H9 (cell line): ENCODE results near the gene HRC. TPM values are rescaled to one million over a fixed set of nuclear protein-coding genes. Genes with fewer than 3 reads are reported as not detected.

Source experiments
- DNase-seq: peaks from one replicate; pipeline ENCODE4 v3.0.0-alpha.2; 2017
- H2AFZ ChIP-seq: one replicate; pipeline ENCODE4 v1.6.1; 2013; ENCODE audit warnings: mild to moderate bottlenecking, low read length, control low read depth, moderate library complexity
- H2AK5ac ChIP-seq: 2 replicates; pipeline ENCODE4 v1.6.1; 2013; ENCODE audit warnings: low read length, control low read depth, mixed read lengths; ENCODE audit not compliant: insufficient read length
- H2BK120ac ChIP-seq: one replicate; pipeline ENCODE4 v1.6.1; 2013; ENCODE audit warnings: low read depth, mild to moderate bottlenecking, low read length, control low read depth, inconsistent platforms; ENCODE audit not compliant: poor library complexity, severe bottlenecking
- H2BK12ac ChIP-seq: 2 replicates; pipeline ENCODE4 v1.6.1; 2013; ENCODE audit warnings: low read length, control low read depth, mixed read lengths, low read depth; ENCODE audit not compliant: insufficient read length
- H2BK15ac ChIP-seq: 2 replicates; pipeline ENCODE4 v1.6.1; 2013; ENCODE audit warnings: low read depth, low read length, control low read depth
- H2BK20ac ChIP-seq: one replicate; pipeline ENCODE4 v1.6.1; 2013; ENCODE audit warnings: low read depth, mild to moderate bottlenecking, low read length, control low read depth, inconsistent platforms; ENCODE audit not compliant: poor library complexity, severe bottlenecking
- H2BK5ac ChIP-seq: 2 replicates; pipeline ENCODE4 v1.6.1; 2013; ENCODE audit warnings: low read length, control low read depth, mixed read lengths; ENCODE audit not compliant: insufficient read length
- H3K14ac ChIP-seq: 2 replicates; pipeline ENCODE4 v1.6.1; 2013; ENCODE audit warnings: low read length, control low read depth; ENCODE audit not compliant: insufficient read depth
- H3K18ac ChIP-seq: 2 replicates; pipeline ENCODE4 v1.6.1; 2013; ENCODE audit warnings: low read depth, mild to moderate bottlenecking, mixed read lengths, low read length, control low read depth; ENCODE audit not compliant: insufficient read length
- H3K23ac ChIP-seq: 2 replicates; pipeline ENCODE4 v1.6.1; 2013; ENCODE audit warnings: low read length, control low read depth, mixed read lengths, low read depth; ENCODE audit not compliant: insufficient read length
- H3K23me2 ChIP-seq: 2 replicates; pipeline ENCODE4 v1.6.1; 2013; ENCODE audit warnings: low read depth, mild to moderate bottlenecking, mixed read lengths, low read length, control low read depth; ENCODE audit not compliant: insufficient read length, poor library complexity, severe bottlenecking
- H3K27ac ChIP-seq: 2 replicates; pipeline ENCODE4 v1.5.1; 2013; ENCODE audit warnings: low read length, control low read depth, mixed read lengths, low read depth; ENCODE audit not compliant: insufficient read length
- H3K27me3 ChIP-seq: 2 replicates; pipeline ENCODE4 v1.6.1; 2013; ENCODE audit warnings: low read length, control low read depth, inconsistent platforms; ENCODE audit not compliant: insufficient read depth
- H3K4ac ChIP-seq: 2 replicates; pipeline ENCODE4 v1.6.1; 2013; ENCODE audit warnings: low read depth, mild to moderate bottlenecking, control low read depth, inconsistent platforms, low read length, moderate library complexity
- H3K4me1 ChIP-seq: 2 replicates; pipeline ENCODE4 v1.6.1; 2013; ENCODE audit warnings: low read length, control low read depth, inconsistent platforms; ENCODE audit not compliant: insufficient read depth
- H3K4me2 ChIP-seq: 2 replicates; pipeline ENCODE4 v1.6.1; 2013; ENCODE audit warnings: low read length, control low read depth, mixed read lengths; ENCODE audit not compliant: insufficient read length, insufficient read depth
- H3K56ac ChIP-seq: 2 replicates; pipeline ENCODE4 v1.6.1; 2013; ENCODE audit warnings: low read depth, mild to moderate bottlenecking, mixed read lengths, low read length, control low read depth; ENCODE audit not compliant: insufficient read length
- H3K79me1 ChIP-seq: 2 replicates; pipeline ENCODE4 v1.6.1; 2013; ENCODE audit warnings: low read depth, mild to moderate bottlenecking, moderate library complexity, low read length, control low read depth, inconsistent platforms; ENCODE audit not compliant: insufficient read depth, poor library complexity, severe bottlenecking
- H3K79me2 ChIP-seq: 2 replicates; pipeline ENCODE4 v1.6.1; 2013; ENCODE audit warnings: low read length, control low read depth, inconsistent platforms; ENCODE audit not compliant: insufficient read depth
- H3K9ac ChIP-seq: 2 replicates; pipeline ENCODE4 v1.6.1; 2013; ENCODE audit warnings: low read length, control low read depth, mixed read lengths; ENCODE audit not compliant: insufficient read length; ENCODE audit errors: extremely low read depth
- H3K9me3 ChIP-seq: one replicate; pipeline ENCODE4 v1.6.1; 2013; ENCODE audit warnings: low read depth, low read length, inconsistent platforms; ENCODE audit not compliant: control insufficient read depth
- H3T11ph ChIP-seq: one replicate; pipeline ENCODE4 v1.6.1; 2013; ENCODE audit warnings: mild to moderate bottlenecking, low read length, control low read depth, inconsistent platforms
- H4K20me1 ChIP-seq: one replicate; pipeline ENCODE4 v1.6.1; 2013; ENCODE audit not compliant: control insufficient read depth, insufficient read length, insufficient read depth
- H4K5ac ChIP-seq: 2 replicates; pipeline ENCODE4 v1.6.1; 2013; ENCODE audit warnings: low read depth, mild to moderate bottlenecking, mixed read lengths, low read length, control low read depth; ENCODE audit not compliant: insufficient read length
- H4K8ac ChIP-seq: replicated peaks from 2 replicates; pipeline ENCODE4 v1.6.1; 2013; ENCODE audit warnings: low read length, control low read depth, mixed read lengths, low read depth; ENCODE audit not compliant: insufficient read length
- H4K91ac ChIP-seq: 2 replicates; pipeline ENCODE4 v1.6.1; 2013; ENCODE audit warnings: low read depth, mild to moderate bottlenecking, moderate library complexity, mixed read lengths, low read length, control low read depth; ENCODE audit not compliant: insufficient read length
- H3K27ac Mint-ChIP-seq, 3 experiments: 2 replicates in 2 of 3; 3 replicates in 1 of 3; pipeline ENCODE4 v1.8.0; 2020 to 2021; ENCODE audit warnings: mixed read lengths in 3 of 3, mild to moderate bottlenecking in 1 of 3, moderate library complexity in 1 of 3
- H3K27me3 Mint-ChIP-seq: 2 replicates; pipeline ENCODE4 v1.8.0; 2021; ENCODE audit warnings: low read depth, mild to moderate bottlenecking, moderate library complexity, mixed read lengths
- H3K36me3 Mint-ChIP-seq, 3 experiments: 2 replicates in 2 of 3; 3 replicates in 1 of 3; pipeline ENCODE4 v1.8.0; 2020 to 2021; ENCODE audit warnings: low read depth in 3 of 3, mixed read lengths in 3 of 3; ENCODE audit not compliant: insufficient read depth in 1 of 3
- H3K4me1 Mint-ChIP-seq, 2 experiments: 2 replicates each; pipeline ENCODE4 v1.8.0; 2020; ENCODE audit warnings: mixed read lengths in 2 of 2
- H3K4me3 Mint-ChIP-seq, 2 experiments: 2 replicates in 1 of 2; 3 replicates in 1 of 2; pipeline ENCODE4 v1.8.0; 2020 to 2021; ENCODE audit warnings: mild to moderate bottlenecking in 2 of 2, mixed read lengths in 2 of 2, moderate library complexity in 1 of 2
- H3K9me3 Mint-ChIP-seq, 2 experiments: 2 replicates in 1 of 2; 3 replicates in 1 of 2; pipeline ENCODE4 v1.8.0; 2020; ENCODE audit warnings: mild to moderate bottlenecking in 2 of 2, mixed read lengths in 2 of 2, moderate library complexity in 1 of 2
- WGBS: extraction: QIAGEN DNeasy Blood & Tissue Kit; methylation state at CpG from one replicate; pipeline ENCODE4 v1.1.7; 2013; ENCODE audit warnings: missing lambda C conversion rate, low lambda C conversion rate, mixed read lengths; ENCODE audit not compliant: insufficient read length; ENCODE audit errors: extremely low coverage; 5-methylcytosine and 5-hydroxymethylcytosine counted together
- total RNA-seq: library from RNA; stranded (reverse); gene quantifications from 2 replicates; pipeline ENCODE4 v1.2.1, GENCODE V29; 2021
- TF ChIP-seq, protein P1 (sequence below): fragments of 200-600 bp; sonication (generic); conservative IDR thresholded peaks from 3 replicates; pipeline ENCODE4 v1.8.0; 2021; ENCODE audit warnings: antibody characterized with exemption, mild to moderate bottlenecking

The HRC gene
- total RNA-seq, 1 experiment from 2014 or later: 1.8 TPM

DNA sequence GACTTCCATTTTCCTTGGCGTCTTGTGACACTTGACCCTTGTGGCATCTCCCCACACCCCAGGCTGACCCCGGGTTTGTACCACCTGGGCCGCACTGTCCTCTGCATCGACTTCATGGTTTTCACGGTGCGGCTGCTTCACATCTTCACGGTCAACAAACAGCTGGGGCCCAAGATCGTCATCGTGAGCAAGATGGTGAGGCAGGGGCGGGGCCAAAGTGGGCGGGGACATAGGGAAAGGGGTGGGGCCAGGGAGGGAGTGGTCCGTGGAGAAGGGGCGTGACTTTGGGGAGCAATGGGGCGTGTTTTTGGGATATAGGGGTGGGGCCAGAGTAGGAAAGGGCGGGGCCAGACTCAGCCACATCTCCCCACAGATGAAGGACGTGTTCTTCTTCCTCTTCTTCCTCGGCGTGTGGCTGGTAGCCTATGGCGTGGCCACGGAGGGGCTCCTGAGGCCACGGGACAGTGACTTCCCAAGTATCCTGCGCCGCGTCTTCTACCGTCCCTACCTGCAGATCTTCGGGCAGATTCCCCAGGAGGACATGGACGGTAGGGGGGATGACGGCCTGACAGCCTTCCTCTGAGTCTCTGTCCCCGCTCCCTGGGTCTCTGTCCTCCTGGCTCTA lies 45.2 kb upstream of the HRC start:
- no peak overlapping the region for H2BK120ac ChIP-seq
- H3K4me2 ChIP-seq: no peak overlapping the region
- no peak overlapping the region for H3K56ac ChIP-seq
- H4K91ac ChIP-seq: no peak overlapping the region
- no peaks in the 10 kb centered on the region for H3K9me3 ChIP-seq
- H3K18ac ChIP-seq: no peak overlapping the region
- no peak overlapping the region for H4K8ac ChIP-seq
- no peaks in the 10 kb centered on the region for H3K79me1 ChIP-seq
- H3K4me3 Mint-ChIP-seq: no peak overlapping the region
- H4K20me1 ChIP-seq: no peaks in the 10 kb centered on the region
- H3K27me3 ChIP-seq: no peaks in the 10 kb centered on the region
- H3K27me3 Mint-ChIP-seq: no peaks in the 10 kb centered on the region; the same call in 1 of the 2 replicates
- H2AK5ac ChIP-seq: no peak overlapping the region
- peaks cover 10 to 30% (median 15%) of the 10 kb centered on the region in 3 experiments; a peak in 6 of 7 replicates for H3K36me3 Mint-ChIP-seq
- H3K79me2 ChIP-seq: no peaks in the 10 kb centered on the region
- H4K5ac ChIP-seq: no peak overlapping the region
- no peak overlapping the region for H3K27ac ChIP-seq
- H3K23me2 ChIP-seq: no peaks in the 10 kb centered on the region
- no peak overlapping the region for H3K23ac ChIP-seq
- no CpG with 5 or more reads among the region's 29 CpGs for WGBS
- H3T11ph ChIP-seq: no peak overlapping the region
- no peak overlapping the region for H3K27ac Mint-ChIP-seq
- H2BK12ac ChIP-seq: no peak overlapping the region
- peaks cover 0 to 2% of the 10 kb centered on the region in 2 experiments; a peak in 1 of 4 replicates for H3K4me1 Mint-ChIP-seq
- no peak overlapping the region for H2AFZ ChIP-seq
- DNase-seq: peak; percentile 47
- TF ChIP-seq, protein P1, sequence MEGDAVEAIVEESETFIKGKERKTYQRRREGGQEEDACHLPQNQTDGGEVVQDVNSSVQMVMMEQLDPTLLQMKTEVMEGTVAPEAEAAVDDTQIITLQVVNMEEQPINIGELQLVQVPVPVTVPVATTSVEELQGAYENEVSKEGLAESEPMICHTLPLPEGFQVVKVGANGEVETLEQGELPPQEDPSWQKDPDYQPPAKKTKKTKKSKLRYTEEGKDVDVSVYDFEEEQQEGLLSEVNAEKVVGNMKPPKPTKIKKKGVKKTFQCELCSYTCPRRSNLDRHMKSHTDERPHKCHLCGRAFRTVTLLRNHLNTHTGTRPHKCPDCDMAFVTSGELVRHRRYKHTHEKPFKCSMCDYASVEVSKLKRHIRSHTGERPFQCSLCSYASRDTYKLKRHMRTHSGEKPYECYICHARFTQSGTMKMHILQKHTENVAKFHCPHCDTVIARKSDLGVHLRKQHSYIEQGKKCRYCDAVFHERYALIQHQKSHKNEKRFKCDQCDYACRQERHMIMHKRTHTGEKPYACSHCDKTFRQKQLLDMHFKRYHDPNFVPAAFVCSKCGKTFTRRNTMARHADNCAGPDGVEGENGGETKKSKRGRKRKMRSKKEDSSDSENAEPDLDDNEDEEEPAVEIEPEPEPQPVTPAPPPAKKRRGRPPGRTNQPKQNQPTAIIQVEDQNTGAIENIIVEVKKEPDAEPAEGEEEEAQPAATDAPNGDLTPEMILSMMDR: no peak
- no peaks in the 10 kb centered on the region for H3K4me1 ChIP-seq
- H3K4ac ChIP-seq: no peak overlapping the region
- H3K14ac ChIP-seq: no peak overlapping the region
- H3K9me3 Mint-ChIP-seq: no peaks in the 10 kb centered on the region; a peak in 3 of 5 replicates
- no peak overlapping the region for H2BK20ac ChIP-seq
- H2BK5ac ChIP-seq: no peak overlapping the region
- no peak overlapping the region for H3K9ac ChIP-seq
- H2BK15ac ChIP-seq: no peak overlapping the region
